ENCODE measurements around the gene TWNK.

GRCh38 chr10:101006593-101007098 is 19.3 kb downstream of the TWNK start:
- no peak for TF ChIP-seq USF2 (IDR thresholded peaks at IDR 0.05)
- no peak for TF ChIP-seq CTCF (IDR thresholded peaks at IDR 0.05)
- TF ChIP-seq MAX (IDR thresholded peaks at IDR 0.05) = no peak
- no peak for TF ChIP-seq JUNB (IDR thresholded peaks at IDR 0.05)
- no peak for TF ChIP-seq REST (IDR thresholded peaks at IDR 0.05)
- TF ChIP-seq HES2 (IDR thresholded peaks at IDR 0.05) = no peak

All from A549 (cell line).